ENCODE measurements around the gene POC1A. TPM values are rescaled to one million over a fixed set of nuclear protein-coding genes. Genes with fewer than 3 reads are reported as not detected.

POC1A gene
- total RNA-seq, 1 experiment from 2014 or later: 25.7 TPM

DNA sequence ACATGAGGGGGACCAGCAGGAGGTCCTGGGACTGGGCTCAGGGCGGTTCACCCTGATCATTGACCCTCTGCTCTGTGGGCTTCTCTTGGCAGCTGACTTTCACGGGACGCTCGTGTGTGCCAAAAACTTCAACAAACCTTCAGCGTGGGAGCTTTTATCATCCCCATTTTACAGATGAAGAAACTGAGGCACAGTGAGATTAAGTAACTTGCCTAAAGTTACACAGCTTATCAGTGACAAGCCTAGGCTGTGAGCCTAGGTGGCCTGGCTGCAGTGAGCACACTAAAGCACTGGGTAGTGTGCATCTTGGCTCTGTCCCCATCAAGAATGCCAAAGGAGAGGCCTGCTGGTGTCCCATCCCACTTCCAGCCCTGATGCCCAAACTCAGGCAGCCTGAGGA lies 74.3 kb downstream of the POC1A start:
- H3K9me3 ChIP-seq (ENCODE audit: control insufficient read depth, insufficient read depth, low read depth, low read length): no peaks in the 10 kb centered on the region
- H3K4me1 ChIP-seq (ENCODE audit: control insufficient read depth, insufficient read depth, low read length): no peaks in the 10 kb centered on the region
- TF ChIP-seq, protein P1, sequence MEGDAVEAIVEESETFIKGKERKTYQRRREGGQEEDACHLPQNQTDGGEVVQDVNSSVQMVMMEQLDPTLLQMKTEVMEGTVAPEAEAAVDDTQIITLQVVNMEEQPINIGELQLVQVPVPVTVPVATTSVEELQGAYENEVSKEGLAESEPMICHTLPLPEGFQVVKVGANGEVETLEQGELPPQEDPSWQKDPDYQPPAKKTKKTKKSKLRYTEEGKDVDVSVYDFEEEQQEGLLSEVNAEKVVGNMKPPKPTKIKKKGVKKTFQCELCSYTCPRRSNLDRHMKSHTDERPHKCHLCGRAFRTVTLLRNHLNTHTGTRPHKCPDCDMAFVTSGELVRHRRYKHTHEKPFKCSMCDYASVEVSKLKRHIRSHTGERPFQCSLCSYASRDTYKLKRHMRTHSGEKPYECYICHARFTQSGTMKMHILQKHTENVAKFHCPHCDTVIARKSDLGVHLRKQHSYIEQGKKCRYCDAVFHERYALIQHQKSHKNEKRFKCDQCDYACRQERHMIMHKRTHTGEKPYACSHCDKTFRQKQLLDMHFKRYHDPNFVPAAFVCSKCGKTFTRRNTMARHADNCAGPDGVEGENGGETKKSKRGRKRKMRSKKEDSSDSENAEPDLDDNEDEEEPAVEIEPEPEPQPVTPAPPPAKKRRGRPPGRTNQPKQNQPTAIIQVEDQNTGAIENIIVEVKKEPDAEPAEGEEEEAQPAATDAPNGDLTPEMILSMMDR (IDR thresholded peaks at IDR 0.05): no peak
- TF ChIP-seq SIN3A (IDR thresholded peaks at IDR 0.05; ENCODE audit: borderline replicate concordance, insufficient read depth, low read depth, low read length): no peak
- TF ChIP-seq, protein P2, sequence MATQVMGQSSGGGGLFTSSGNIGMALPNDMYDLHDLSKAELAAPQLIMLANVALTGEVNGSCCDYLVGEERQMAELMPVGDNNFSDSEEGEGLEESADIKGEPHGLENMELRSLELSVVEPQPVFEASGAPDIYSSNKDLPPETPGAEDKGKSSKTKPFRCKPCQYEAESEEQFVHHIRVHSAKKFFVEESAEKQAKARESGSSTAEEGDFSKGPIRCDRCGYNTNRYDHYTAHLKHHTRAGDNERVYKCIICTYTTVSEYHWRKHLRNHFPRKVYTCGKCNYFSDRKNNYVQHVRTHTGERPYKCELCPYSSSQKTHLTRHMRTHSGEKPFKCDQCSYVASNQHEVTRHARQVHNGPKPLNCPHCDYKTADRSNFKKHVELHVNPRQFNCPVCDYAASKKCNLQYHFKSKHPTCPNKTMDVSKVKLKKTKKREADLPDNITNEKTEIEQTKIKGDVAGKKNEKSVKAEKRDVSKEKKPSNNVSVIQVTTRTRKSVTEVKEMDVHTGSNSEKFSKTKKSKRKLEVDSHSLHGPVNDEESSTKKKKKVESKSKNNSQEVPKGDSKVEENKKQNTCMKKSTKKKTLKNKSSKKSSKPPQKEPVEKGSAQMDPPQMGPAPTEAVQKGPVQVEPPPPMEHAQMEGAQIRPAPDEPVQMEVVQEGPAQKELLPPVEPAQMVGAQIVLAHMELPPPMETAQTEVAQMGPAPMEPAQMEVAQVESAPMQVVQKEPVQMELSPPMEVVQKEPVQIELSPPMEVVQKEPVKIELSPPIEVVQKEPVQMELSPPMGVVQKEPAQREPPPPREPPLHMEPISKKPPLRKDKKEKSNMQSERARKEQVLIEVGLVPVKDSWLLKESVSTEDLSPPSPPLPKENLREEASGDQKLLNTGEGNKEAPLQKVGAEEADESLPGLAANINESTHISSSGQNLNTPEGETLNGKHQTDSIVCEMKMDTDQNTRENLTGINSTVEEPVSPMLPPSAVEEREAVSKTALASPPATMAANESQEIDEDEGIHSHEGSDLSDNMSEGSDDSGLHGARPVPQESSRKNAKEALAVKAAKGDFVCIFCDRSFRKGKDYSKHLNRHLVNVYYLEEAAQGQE (IDR thresholded peaks at IDR 0.05; ENCODE audit: insufficient read depth in 1 of 2, low read depth in 2 of 2, low read length in 1 of 2): no peak
- TF ChIP-seq TCF7L2 (IDR thresholded peaks at IDR 0.05; ENCODE audit: low read depth, low read length): no peak
- TF ChIP-seq POLR2AphosphoS5 (IDR thresholded peaks at IDR 0.05; ENCODE audit: low read depth, low read length): no peak
- H3K4me3 ChIP-seq (ENCODE audit: low read depth in 2 of 2, low read length in 2 of 2): no peak overlapping the region
- in situ Hi-C loops (cut with HindIII; ENCODE audit: low pct_unique_long_range_greater_than_20kb, low sequenced_read_pairs) (no loop called here), intact Hi-C loops (cut with micrococcal nuclease; ENCODE audit: unreplicated experiment) (no loop called here)
- ChIA-PET CTCF (no interaction called here), POLR2A (no interaction called here)
- H3K27ac ChIP-seq (ENCODE audit: low read length): no peak overlapping the region
- no peaks in the 10 kb centered on the region for H3K36me3 ChIP-seq (ENCODE audit: control insufficient read depth, insufficient read depth, low read length)
- BruUV-seq (replicated peaks): no TSS peak
- ATAC-seq: no peak
- no peaks in the 10 kb centered on the region for H3K27me3 ChIP-seq (ENCODE audit: control insufficient read depth, insufficient read depth, low read length)
- no peak for DNase-seq (ENCODE audit: low read depth, low spot score)

DNA sequence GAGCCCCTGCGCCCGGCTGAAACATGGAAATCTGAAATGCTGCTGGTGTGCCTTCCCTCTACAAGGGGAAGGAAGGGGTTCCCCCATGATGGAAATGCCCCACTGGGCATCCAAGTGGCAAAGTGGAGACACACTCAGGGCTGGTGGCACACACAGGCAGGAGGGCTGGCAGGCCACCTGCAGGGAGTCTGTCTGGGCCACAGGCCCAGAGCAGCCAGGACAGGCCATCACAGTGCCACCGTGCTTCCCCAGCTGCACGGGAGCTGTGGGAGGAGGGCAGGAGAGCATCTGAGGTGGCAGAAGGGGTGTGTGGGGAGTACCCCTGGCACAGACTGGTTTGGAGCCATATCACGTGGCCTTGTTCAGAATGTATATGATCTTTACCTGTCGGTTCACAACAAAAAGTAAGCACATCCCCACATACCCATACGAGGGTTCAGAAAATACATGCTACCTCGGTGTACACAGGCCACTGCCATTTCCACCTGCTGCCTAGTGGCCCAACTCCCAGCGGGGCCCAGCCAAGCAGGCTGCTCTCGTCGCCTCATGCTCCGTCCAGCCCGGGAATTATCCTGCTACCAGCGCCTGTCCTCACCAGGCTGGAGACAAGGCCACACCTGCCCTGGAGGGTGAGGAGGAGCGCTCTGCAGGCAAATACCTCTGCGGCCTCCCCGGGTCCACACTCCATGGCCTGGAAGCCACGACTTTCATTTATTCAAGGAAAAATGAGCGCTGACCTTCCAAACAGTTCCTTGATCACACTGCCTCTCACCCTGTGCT lies 75.3 kb downstream of the POC1A start:
- ATAC-seq: no peak
- H3K27ac ChIP-seq (ENCODE audit: low read length): no peak overlapping the region
- intact Hi-C loops (cut with micrococcal nuclease; ENCODE audit: unreplicated experiment): no loop called here
- no peaks in the 10 kb centered on the region for H3K9me3 ChIP-seq (ENCODE audit: control insufficient read depth, insufficient read depth, low read depth, low read length)
- H3K4me3 ChIP-seq (ENCODE audit: low read depth in 2 of 2, low read length in 2 of 2): no peak overlapping the region
- in situ Hi-C loops (cut with HindIII; ENCODE audit: low pct_unique_long_range_greater_than_20kb, low sequenced_read_pairs): no loop called here
- CTCF ChIA-PET: interaction anchor here (0.7 kb wide), 1 partner anchor 187 kb away, joined by 4 read pairs; no protein-coding TSS in a partner anchor
- H3K4me1 ChIP-seq (ENCODE audit: control insufficient read depth, insufficient read depth, low read length): no peaks in the 10 kb centered on the region
- POLR2A ChIA-PET: no interaction called here
- BruUV-seq (replicated peaks): no TSS peak
- TF ChIP-seq SIN3A (IDR thresholded peaks at IDR 0.05; ENCODE audit: borderline replicate concordance, insufficient read depth, low read depth, low read length) (no peak), POLR2AphosphoS5 (IDR thresholded peaks at IDR 0.05; ENCODE audit: low read depth, low read length) (no peak), TCF7L2 (IDR thresholded peaks at IDR 0.05; ENCODE audit: low read depth, low read length) (no peak)
- TF ChIP-seq, protein P2 (IDR thresholded peaks at IDR 0.05; ENCODE audit: insufficient read depth in 1 of 2, low read depth in 2 of 2, low read length in 1 of 2): no peak
- TF ChIP-seq, protein P1 (IDR thresholded peaks at IDR 0.05): no peak
- H3K36me3 ChIP-seq (ENCODE audit: control insufficient read depth, insufficient read depth, low read length): no peaks in the 10 kb centered on the region
- no peak for DNase-seq (ENCODE audit: low read depth, low spot score)
- H3K27me3 ChIP-seq (ENCODE audit: control insufficient read depth, insufficient read depth, low read length): no peaks in the 10 kb centered on the region

All from Panc1 (cell line).